Naive thymus-derived CD8-positive, alpha-beta T cell (primary cell): Measurements from ENCODE around the gene RNU1-2. TPM values are rescaled to one million over a fixed set of nuclear protein-coding genes. Genes with fewer than 3 reads are reported as not detected.
"Not testable (repeated sequence)": the region's sequence is repeated elsewhere in the genome, so short reads cannot be mapped to it uniquely, and the experiment has no call there.

ENCODE experiments used
- ATAC-seq, 2 donors: fragments of 150-1000 bp; cut with Tn5 transposase in 1 of 2; sonication (Bioruptor Pico), chemical (Tn5 transposase) in 1 of 2; 1 replicate in 1 of 2; 2 replicates in 1 of 2; pipeline ENCODE4 v1.10.0; 2021; ENCODE audit warnings: mild to moderate bottlenecking in 2 of 2, moderate library complexity in 2 of 2
- POLR2A ChIA-PET: fragments of 350-600 bp; sonication (Branson Sonifier 250); formaldehyde crosslinking; loops from one replicate; lab custom pipeline; 2021; ENCODE audit warnings: antibody characterized with exemption; lab: Charles Lee
- DNase-seq, 10 donors: peaks; one replicate each; pipeline versions ENCODE4 v3.0.0 to v3.0.0-alpha.2; 2020 to 2022
- H3K27ac Mint-ChIP-seq, 10 donors: one replicate each; pipeline ENCODE4 v1.8.0; 2020 to 2022; ENCODE audit warnings: mild to moderate bottlenecking in 10 of 10, mixed read lengths in 10 of 10, moderate library complexity in 4 of 10, inconsistent platforms in 1 of 10
- H3K27me3 Mint-ChIP-seq, 5 donors: one replicate each; pipeline ENCODE4 v1.8.0; 2021 to 2022; ENCODE audit warnings: mixed read lengths in 5 of 5
- H3K36me3 Mint-ChIP-seq, 3 donors: one replicate each; pipeline ENCODE4 v1.8.0; 2020 to 2022; ENCODE audit warnings: mixed read lengths in 3 of 3, mild to moderate bottlenecking in 2 of 3, inconsistent platforms in 1 of 3
- H3K4me1 Mint-ChIP-seq, 4 donors: one replicate each; pipeline ENCODE4 v1.8.0; 2021 to 2022; ENCODE audit warnings: mixed read lengths in 4 of 4
- H3K4me3 Mint-ChIP-seq, 10 donors: one replicate each; pipeline ENCODE4 v1.8.0; 2020 to 2022; ENCODE audit warnings: mild to moderate bottlenecking in 10 of 10, mixed read lengths in 10 of 10, moderate library complexity in 6 of 10, inconsistent platforms in 1 of 10
- H3K9me3 Mint-ChIP-seq, 9 donors: one replicate each; pipeline ENCODE4 v1.8.0; 2020 to 2022; ENCODE audit warnings: mixed read lengths in 9 of 9, mild to moderate bottlenecking in 3 of 9, inconsistent platforms in 1 of 9, moderate library complexity in 1 of 9
- microRNA-seq: library from miRNA; unstranded; fragments of <30 nt; microRNA quantifications from one replicate; pipeline ENCODE4 v1.2.0, GENCODE V29; 2022; ENCODE audit warnings: borderline microRNAs expressed
- polyA plus RNA-seq, 3 donors: library from polyadenylated mRNA; unstranded; fragments of 300-500 nt; fragmentation: Illumina TruSeq; gene quantifications; one replicate each; pipeline ENCODE4 v1.2.3, GENCODE V29; 2021
- total RNA-seq, 8 experiments: library from RNA in 2 of 8; stranded (reverse) in 2 of 8; gene quantifications; one replicate each; pipeline ENCODE4 v1.2.3 and lab custom pipeline; 2021 to 2026

RNU1-2 gene
- total and polyA plus RNA-seq, 5 experiments from 2014 or later = 22.6 to 3,916 (median 3,449) TPM; not detected in 2

GRCh38 chr1:16939386-16940180, 43.8 kb downstream of the RNU1-2 start:
- H3K27me3 Mint-ChIP-seq, H3K4me3 Mint-ChIP-seq, DNase-seq, H3K4me1 Mint-ChIP-seq, ATAC-seq, H3K9me3 Mint-ChIP-seq: not testable (repeated sequence)
- POLR2A ChIA-PET = interaction anchor here (0.7 kb wide), 1 partner anchor 440 kb away, joined by 4 read pairs; no protein-coding TSS in a partner anchor
- Mint-ChIP-seq H3K27ac (peak overlapping the region in 1 of 10 donors; percentile 77), H3K36me3 (peaks cover 0 to 55% (median 4%) of the 10 kb centered on the region in 3 donors)

GRCh38 chr1:16944038-16944437, 48.3 kb downstream of the RNU1-2 start:
- POLR2A ChIA-PET = interaction anchor here (0.6 kb wide), 1 partner anchor 31 kb away, joined by 3 read pairs; no protein-coding TSS in a partner anchor
- Mint-ChIP-seq H3K27ac (no peak overlapping the region), H3K9me3 (no peaks in the 10 kb centered on the region), H3K4me1 (no peaks in the 10 kb centered on the region), H3K36me3 (peaks cover 0 to 45% (median 2%) of the 10 kb centered on the region in 3 donors), H3K27me3 (no peaks in the 10 kb centered on the region), H3K4me3 (no peak overlapping the region)
- no peak for DNase-seq
- ATAC-seq = no peak

GRCh38 chr1:16945512-16945911, 49.7 kb downstream of the RNU1-2 start:
- POLR2A ChIA-PET, H3K4me1 Mint-ChIP-seq, H3K4me3 Mint-ChIP-seq, H3K27ac Mint-ChIP-seq, ATAC-seq, H3K9me3 Mint-ChIP-seq, DNase-seq, H3K27me3 Mint-ChIP-seq: not testable (repeated sequence)
- peaks cover 0 to 40% (median 2%) of the 10 kb centered on the region in 3 donors for H3K36me3 Mint-ChIP-seq

Small RNA genes within 50 kb of the gene (microRNA-seq; reads per million reads assigned to microRNA genes)
- gene MIR3675 = not detected

Other genes with a start within 250 kb of the RNU1-2 start
- gene RNU1-3, start 229.0 kb upstream of the RNU1-2 start, total RNA-seq = 1,000 to 10,000 TPM; 3,449 to 3,916 TPM
- 10 to 100 TPM in 1 of 3 donors, not detected in 2; 22.6 TPM for gene RNU1-3, start 229.0 kb upstream of the RNU1-2 start, polyA plus RNA-seq
- 1,000 to 10,000 TPM; 3,449 to 3,916 TPM for gene RNU1-4, start 155.5 kb upstream of the RNU1-2 start, total RNA-seq
- gene RNU1-4, start 155.5 kb upstream of the RNU1-2 start, polyA plus RNA-seq = 10 to 100 TPM in 1 of 3 donors, not detected in 2; 22.6 TPM
- 100 to 1,000 TPM; 117 to 124 TPM for gene CROCC, start 26.0 kb downstream of the RNU1-2 start, total RNA-seq
- 1 to 10 TPM; 1.2 to 5.4 (median 1.3) TPM for gene CROCC, start 26.0 kb downstream of the RNU1-2 start, polyA plus RNA-seq
- not detected for gene MFAP2, start 84.6 kb downstream of the RNU1-2 start, total RNA-seq
- gene MFAP2, start 84.6 kb downstream of the RNU1-2 start, polyA plus RNA-seq = under 1 TPM in 1 of 3 donors, not detected in 2; 0.41 TPM
- gene ATP13A2, start 115.9 kb downstream of the RNU1-2 start, total RNA-seq = 10 to 100 TPM; 44.3 to 44.4 TPM
- gene ATP13A2, start 115.9 kb downstream of the RNU1-2 start, polyA plus RNA-seq = 10 to 100 TPM; 21.6 to 43.7 (median 31.9) TPM
- gene SDHB, start 158.1 kb downstream of the RNU1-2 start, total RNA-seq = 10 to 100 TPM; 56.1 to 60.6 TPM
- gene SDHB, start 158.1 kb downstream of the RNU1-2 start, polyA plus RNA-seq = 100 to 1,000 TPM; 128 to 149 (median 129) TPM
- gene PADI2, start 223.5 kb downstream of the RNU1-2 start, total RNA-seq = not detected
- under 1 TPM in 1 of 3 donors, not detected in 2; 0.06 TPM for gene PADI2, start 223.5 kb downstream of the RNU1-2 start, polyA plus RNA-seq